Erythroblast (primary cell): ENCODE results near the gene MDH1B.
"Not testable (repeated sequence)": the region's sequence is repeated elsewhere in the genome, so short reads cannot be mapped to it uniquely, and the experiment has no call there.

ENCODE experiments used
- DNase-seq, 2 experiments: peaks; one replicate each; lab custom pipeline; 2025; lab: John Stamatoyannopoulos, UW
- GATA1 ChIP-seq: IDR thresholded peaks from 2 replicates; pipeline ENCODE4 v1.6.1; 2011; ENCODE audit warnings: low read depth, mild to moderate bottlenecking, control low read depth, low read length, moderate library complexity
- POLR2A ChIP-seq: IDR thresholded peaks from 2 replicates; pipeline ENCODE4 v1.6.1; 2011; ENCODE audit warnings: mild to moderate bottlenecking, low read length

MDH1B gene

GRCh38 chr2:206733341-206733740 lies 31.8 kb downstream of the MDH1B start:
- TF ChIP-seq GATA1 (no peak), POLR2A (no peak)
- DNase-seq, result no peak

DNA sequence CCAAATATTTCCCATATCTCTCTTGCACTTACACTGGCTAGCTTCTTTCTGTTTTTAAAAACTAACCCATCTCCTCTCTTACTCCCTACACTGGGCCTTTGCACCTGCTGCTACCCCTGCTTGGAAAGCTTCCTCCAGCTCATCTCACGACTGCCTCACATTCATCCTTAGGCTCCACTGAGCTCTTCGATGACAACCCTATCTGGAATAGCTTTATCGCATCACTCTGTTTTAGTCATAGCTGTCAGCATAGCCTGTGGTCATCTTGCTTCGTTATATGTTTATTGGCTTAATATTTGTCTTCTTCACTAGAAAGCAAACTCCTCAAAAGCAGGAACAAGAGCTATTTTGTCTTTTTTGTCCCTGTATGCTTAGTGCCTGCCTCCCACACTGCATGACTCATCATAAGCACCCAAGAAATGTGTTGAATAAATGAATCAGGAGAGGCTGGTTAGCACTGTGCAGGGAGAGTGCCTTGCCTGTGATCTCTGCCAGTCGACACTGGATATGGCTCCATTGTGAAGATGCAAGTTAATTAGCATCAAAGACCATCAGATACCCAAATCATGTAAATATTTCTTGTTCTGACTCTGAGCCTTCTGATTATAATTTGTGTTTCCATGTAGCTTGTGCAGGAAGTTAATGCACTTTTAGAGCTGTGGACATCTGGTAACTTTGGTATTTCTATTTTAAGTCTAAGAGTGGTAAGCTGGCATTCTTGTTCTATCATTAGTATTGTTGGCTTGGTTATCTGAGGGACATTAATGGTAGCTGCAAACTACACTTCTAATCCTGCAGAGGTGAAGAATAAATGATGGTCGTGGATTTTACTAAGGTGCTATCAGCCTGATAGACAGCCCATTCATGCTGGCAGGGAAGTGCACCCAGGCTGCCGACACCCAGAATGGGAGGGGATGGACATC lies 36.6 kb downstream of the MDH1B start:
- no peak for TF ChIP-seq POLR2A
- TF ChIP-seq GATA1, result no peak
- DNase-seq, result no peak

GRCh38 chr2:206727287-206727686 lies 37.8 kb downstream of the MDH1B start:
- no peak for TF ChIP-seq POLR2A
- TF ChIP-seq GATA1, result no peak
- no peak for DNase-seq

GRCh38 chr2:206723288-206723687 lies 41.8 kb downstream of the MDH1B start:
- no peak for DNase-seq
- no peak for TF ChIP-seq POLR2A
- TF ChIP-seq GATA1, result no peak

DNA sequence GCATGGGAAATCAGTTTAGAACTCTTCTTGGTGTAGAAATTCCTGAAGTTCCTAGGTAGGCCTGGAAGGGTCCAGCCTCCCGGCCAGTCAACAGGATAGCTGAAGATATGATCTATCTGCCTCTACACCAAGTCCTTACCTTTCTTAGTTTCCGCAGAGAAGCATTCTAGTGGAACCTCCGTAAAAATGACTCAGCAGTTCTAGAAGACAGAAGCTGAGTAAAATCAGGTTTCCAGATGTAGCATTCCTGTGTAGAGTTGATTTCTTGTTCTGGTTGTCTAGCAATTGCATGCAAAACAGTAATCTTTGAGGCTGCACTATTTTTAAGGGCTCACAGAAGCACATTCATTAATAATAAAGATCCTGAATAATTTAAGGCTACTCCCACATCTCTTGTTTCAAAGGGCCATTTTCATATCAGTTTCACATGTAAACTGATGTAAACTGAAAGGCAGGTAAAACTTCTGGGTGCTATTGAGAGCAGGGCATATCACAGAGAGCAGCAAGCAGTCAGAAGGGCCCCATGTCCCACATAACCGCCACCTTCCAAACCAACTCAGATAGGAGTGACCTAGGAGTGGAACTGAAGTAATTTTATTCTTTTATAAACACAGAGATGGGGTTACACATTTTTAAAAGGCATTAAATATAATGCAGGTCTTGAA lies 43.7 kb downstream of the MDH1B start:
- TF ChIP-seq GATA1 (no peak), POLR2A (no peak)
- no peak for DNase-seq

DNA sequence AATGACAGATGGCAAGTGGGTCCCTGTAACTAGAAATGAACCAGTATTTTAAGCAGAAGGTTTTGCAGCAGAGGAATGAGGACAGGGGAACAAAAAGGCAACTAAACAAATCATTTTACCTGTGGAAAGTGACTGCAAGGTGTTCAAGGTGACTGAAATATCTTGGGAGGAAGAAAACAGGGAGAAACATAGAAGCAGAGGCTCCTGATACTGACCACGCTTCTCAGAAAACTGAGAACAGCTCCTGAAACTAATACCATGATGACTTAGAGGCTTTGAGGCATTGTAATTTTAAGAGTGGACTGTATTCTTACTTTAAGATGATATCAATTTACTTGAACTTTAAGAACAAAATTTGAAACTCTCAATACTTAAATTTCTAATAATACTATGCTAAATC lies 46.8 kb downstream of the MDH1B start, which contains the start of gene DYTN:
TSS of gene DYTN (minus strand) at position 101 of the 400 bp plus-strand sequence. CDS start 117 bp downstream, outside the sequence.
- DNase-seq, result no peak
- TF ChIP-seq POLR2A (no peak), GATA1 (no peak)

DNA sequence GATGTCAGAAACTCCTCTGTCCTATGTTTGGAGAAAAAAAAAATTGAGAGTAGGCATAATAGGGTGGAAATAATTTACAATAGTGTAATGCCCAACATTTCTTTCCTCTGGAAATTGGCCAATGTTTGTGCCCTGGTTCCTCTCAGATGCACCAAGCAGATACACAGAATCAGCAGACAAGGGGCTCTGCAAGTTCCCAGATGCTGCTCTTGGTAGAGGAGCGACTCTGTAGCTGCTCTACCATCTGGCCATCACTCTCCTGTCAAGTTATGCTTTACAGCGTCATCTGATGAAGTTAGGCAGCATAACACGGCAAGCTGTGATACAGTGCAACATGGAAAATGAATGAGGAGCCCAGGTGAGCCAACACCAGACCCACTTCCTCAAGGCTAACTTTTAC lies 48.5 kb downstream of the MDH1B start:
- DNase-seq, result no peak
- no peak for TF ChIP-seq GATA1
- TF ChIP-seq POLR2A, result no peak

GRCh38 chr2:206715183-206715582 lies 49.9 kb downstream of the MDH1B start:
- not testable (repeated sequence) for DNase-seq

DNA sequence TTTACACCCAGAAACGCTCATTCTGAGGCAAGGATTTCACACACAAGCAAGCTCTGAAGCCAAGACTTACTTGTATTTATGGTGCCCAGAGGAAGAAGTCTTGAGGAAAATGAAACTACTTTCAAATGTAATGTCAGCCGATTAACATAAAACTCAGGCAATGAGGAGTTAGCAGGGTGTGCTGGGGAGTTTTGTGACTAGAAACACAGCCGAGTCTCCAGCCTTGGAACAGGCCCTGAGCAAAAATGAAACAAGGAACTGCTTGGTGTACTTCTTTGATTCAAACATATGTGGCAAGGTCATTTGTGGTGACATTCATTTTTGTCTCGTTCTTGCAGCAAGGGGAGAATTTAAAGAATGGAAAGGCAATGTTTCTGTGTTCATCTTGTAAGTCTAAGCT lies 51.4 kb downstream of the MDH1B start:
- no peak for DNase-seq
- TF ChIP-seq POLR2A, result no peak

DNA sequence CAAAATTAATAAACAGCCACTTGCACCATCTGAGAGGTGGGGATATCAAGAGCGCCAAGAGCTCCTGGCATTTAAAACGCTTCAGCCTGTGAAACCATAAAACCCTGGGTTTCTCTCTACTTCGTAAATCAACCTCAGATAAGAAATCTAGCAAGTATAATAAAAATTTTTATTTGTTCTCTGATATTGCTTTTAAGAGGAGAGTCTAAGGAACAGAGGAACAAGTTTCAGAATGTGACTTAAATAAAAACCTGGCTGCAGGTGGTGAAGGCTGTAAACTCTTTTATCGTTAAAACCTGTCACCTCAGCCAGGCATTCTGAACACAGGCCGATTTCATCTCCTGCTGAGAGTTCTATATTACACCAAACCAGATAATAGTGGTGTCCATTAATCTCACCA lies 56.8 kb downstream of the MDH1B start:
- no peak for DNase-seq
- TF ChIP-seq POLR2A, result no peak
- no peak for TF ChIP-seq GATA1

DNA sequence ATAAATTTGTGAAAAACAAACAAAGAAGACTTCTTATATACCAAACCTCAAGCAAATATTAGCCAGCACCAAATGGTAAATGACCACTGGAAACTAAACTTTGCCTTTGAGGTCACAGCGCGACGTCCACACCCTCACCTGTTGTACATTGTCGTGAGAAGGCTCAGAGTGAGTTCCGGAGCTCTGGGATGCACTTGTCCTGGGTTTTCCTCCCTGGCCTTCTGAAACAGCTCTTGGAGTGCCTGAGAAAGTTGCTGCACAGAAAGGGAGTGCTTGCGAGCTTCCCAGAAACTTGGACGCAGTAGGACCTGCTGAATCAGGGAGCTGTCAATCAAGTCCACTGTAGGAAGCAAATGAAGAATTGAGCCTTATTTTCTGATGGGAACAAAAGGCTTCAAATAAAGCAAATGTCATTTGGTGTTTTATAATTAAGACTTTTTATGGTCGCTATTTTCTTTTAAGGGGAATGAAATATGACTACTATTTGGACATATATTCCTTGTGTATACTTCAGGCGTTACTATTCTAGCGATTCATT lies 57.9 kb downstream of the MDH1B start:
- TF ChIP-seq POLR2A (no peak), GATA1 (no peak)
- DNase-seq, result no peak

GRCh38 chr2:206701952-206702605 lies 63.0 kb downstream of the MDH1B start:
- TF ChIP-seq GATA1 (no peak), POLR2A (no peak)
- no peak for DNase-seq

DNA sequence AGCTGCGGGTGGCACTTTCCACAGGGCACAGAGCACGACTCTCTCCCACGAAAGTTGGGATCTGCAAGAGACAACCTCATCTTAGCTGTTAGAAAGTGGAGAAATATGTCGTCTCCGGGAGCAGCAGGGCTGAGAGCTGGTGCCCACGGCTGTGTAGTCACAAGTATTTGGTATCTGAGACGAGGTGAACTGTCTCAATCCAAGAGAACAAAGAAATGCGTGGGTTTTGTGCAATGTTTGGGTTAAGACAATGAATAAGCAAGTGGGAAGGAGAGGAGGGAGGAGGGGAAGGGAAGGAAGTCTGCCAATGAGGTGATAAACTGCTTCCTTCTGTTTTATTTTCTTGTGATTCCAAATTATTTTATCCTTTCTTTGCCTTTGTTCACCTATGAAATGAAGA lies 65.0 kb downstream of the MDH1B start:
- DNase-seq, result no peak
- no peak for TF ChIP-seq POLR2A
- no peak for TF ChIP-seq GATA1

GRCh38 chr2:206698811-206699210 lies 66.3 kb downstream of the MDH1B start:
- DNase-seq, result no peak
- no peak for TF ChIP-seq GATA1
- no peak for TF ChIP-seq POLR2A
